ENCODE data around the gene FNBP1. TPM values are rescaled to one million over a fixed set of nuclear protein-coding genes. Genes with fewer than 3 reads are reported as not detected.

Gene FNBP1
- total and polyA plus RNA-seq, 2 of the 13 experiments (the other 11 are each of a cell fraction or from before 2014, with no cell fraction given), result 5.4 to 19.5 TPM

DNA sequence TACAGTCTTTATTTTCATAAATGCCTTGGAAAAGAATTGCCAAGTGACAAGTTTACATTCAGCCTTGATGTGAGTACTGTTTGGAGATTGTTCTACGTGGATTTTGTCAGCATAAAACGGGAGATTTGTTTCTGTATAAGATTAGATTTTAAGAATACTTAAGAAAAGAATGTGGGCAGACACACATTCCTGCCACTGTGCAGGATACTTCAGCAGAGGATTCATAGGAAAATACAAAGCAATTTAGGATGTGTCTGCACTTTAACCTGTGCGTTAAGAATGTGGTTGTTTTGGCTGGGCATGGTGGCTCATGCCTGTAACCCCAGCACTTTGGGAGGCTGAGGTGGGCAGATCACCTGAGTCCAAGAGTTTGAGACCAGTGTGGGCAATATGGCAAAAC is 47.9 kb upstream of the FNBP1 start (continued):
- TF ChIP-seq ZNF276 (CRISPR knock-in tag; IDR thresholded peaks at IDR 0.05; ENCODE audit: low read depth) (no peak), ZNF10 (CRISPR knock-in tag; IDR thresholded peaks at IDR 0.05; ENCODE audit: borderline replicate concordance, low read depth) (no peak), MYC (CRISPR knock-in tag; IDR thresholded peaks at IDR 0.05; ENCODE audit: borderline replicate concordance) (no peak), ATF4 (CRISPR knock-in tag; IDR thresholded peaks at IDR 0.05) (no peak)

GRCh38 chr9:130089141-130089540 is 46.2 kb upstream of the FNBP1 start:
- intact Hi-C loops (cut with micrococcal nuclease; ENCODE audit: unreplicated experiment) (no loop called here), in situ Hi-C loops (cut with HindIII; ENCODE audit: extremely low pct_ligation_motif_present, low pct_unique_long_range_greater_than_20kb) (no loop called here)
- no peak for TF ChIP-seq PREB (CRISPR knock-in tag; IDR thresholded peaks at IDR 0.05)
- no peak for TF ChIP-seq ZNF296 (CRISPR knock-in tag; conservative IDR thresholded peaks at IDR 0.05)
- no peak for TF ChIP-seq ZNF275 (CRISPR knock-in tag; IDR thresholded peaks at IDR 0.05; ENCODE audit: borderline replicate concordance)
- no peak for TF ChIP-seq TAF1 (CRISPR knock-in tag; IDR thresholded peaks at IDR 0.05)
- no peak for TF ChIP-seq ARNT2 (CRISPR knock-in tag; IDR thresholded peaks at IDR 0.05; ENCODE audit: low read depth)
- TF ChIP-seq, protein P1, sequence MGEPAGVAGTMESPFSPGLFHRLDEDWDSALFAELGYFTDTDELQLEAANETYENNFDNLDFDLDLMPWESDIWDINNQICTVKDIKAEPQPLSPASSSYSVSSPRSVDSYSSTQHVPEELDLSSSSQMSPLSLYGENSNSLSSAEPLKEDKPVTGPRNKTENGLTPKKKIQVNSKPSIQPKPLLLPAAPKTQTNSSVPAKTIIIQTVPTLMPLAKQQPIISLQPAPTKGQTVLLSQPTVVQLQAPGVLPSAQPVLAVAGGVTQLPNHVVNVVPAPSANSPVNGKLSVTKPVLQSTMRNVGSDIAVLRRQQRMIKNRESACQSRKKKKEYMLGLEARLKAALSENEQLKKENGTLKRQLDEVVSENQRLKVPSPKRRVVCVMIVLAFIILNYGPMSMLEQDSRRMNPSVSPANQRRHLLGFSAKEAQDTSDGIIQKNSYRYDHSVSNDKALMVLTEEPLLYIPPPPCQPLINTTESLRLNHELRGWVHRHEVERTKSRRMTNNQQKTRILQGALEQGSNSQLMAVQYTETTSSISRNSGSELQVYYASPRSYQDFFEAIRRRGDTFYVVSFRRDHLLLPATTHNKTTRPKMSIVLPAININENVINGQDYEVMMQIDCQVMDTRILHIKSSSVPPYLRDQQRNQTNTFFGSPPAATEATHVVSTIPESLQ (CRISPR knock-in tag; conservative IDR thresholded peaks at IDR 0.05), result no peak
- TF ChIP-seq, protein P2, sequence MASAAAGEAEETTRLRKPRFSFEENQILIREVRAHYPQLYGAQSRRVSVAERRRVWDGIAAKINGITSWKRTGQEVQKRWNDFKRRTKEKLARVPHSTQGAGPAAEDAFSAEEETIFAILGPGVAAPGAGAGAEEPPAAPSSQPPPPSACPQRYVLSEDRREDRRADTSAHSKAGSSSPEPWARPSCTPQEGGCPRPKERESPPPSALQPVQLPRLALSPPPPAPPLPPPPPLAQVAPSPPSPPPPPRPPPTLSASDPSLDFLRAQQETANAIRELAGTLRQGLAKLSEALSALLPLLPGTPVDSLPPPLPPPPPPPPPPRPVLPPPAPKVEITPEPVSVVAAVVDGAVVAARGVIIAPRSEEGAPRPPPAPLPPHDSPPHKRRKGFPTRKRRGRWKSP (CRISPR knock-in tag; IDR thresholded peaks at IDR 0.05), result no peak
- TF ChIP-seq HNRNPL (IDR thresholded peaks at IDR 0.05; ENCODE audit: low read depth, low read length), result no peak
- no peak for TF ChIP-seq STAT5B (CRISPR knock-in tag; IDR thresholded peaks at IDR 0.05)
- TF ChIP-seq ZNF180 (CRISPR knock-in tag; IDR thresholded peaks at IDR 0.05; ENCODE audit: borderline replicate concordance, low read depth), result no peak
- H3K4me1 ChIP-seq (ENCODE audit: insufficient read depth, low read length), result no peaks in the 10 kb centered on the region
- peaks cover 17 to 62% of the 10 kb centered on the region in 2 experiments; a peak in 4 of 5 replicates for H3K36me3 ChIP-seq (replicated peaks in 1 of 2; ENCODE audit: control insufficient read depth in 1 of 2, insufficient read depth in 2 of 2, low read length in 2 of 2)
- H4K20me1 ChIP-seq (ENCODE audit: insufficient read depth, low read length), result no peaks in the 10 kb centered on the region
- 96% methylated on average over 12 of the region's 12 CpGs for WGBS (ENCODE audit: low lambda C conversion rate)
- H3K4me3 ChIP-seq (replicated peaks in 1 of 3; ENCODE audit: insufficient read depth in 1 of 3, low read depth in 2 of 3, low read length in 3 of 3), result no peak overlapping the region
- DNase-seq (ENCODE audit: low spot score) (no peak), FAIRE-seq (no peak), ATAC-seq (no peak)
- H3K9me3 ChIP-seq (ENCODE audit: low read length), result no peaks in the 10 kb centered on the region
- ChIA-PET POLR2A (no interaction called here), CTCF (ENCODE audit: low intra/inter-chr PET ratio, low total read pairs) (no interaction called here)
- H3K9ac ChIP-seq (ENCODE audit: insufficient read depth, low read depth, low read length), result no peak overlapping the region
- H2AFZ ChIP-seq (ENCODE audit: low read length), result no peak overlapping the region
- no peak overlapping the region for H3K4me2 ChIP-seq (ENCODE audit: low read depth, low read length)
- H3K27me3 ChIP-seq (ENCODE audit: control insufficient read depth in 1 of 2, insufficient read depth in 2 of 2, low read length in 2 of 2), result no peaks in the 10 kb centered on the region
- no peaks in the 10 kb centered on the region for H3K79me2 ChIP-seq (ENCODE audit: insufficient read depth, low read length)
- BruUV-seq (replicated peaks), result no TSS peak
- H3K27ac ChIP-seq (ENCODE audit: extremely low read length, insufficient read depth, low read length), result no peak overlapping the region
